HS-5 (cell line): ENCODE data around the gene LEO1.
A peak's percentile ranks its signal among the peaks of the same experiment; 100 is the strongest.
"Not testable (repeated sequence)": the region's sequence is repeated elsewhere in the genome, so short reads cannot be mapped to it uniquely, and the experiment has no call there.

ENCODE experiments used
- DNase-seq: peaks from one replicate; pipeline ENCODE4 v3.0.0-alpha.2; 2012; ENCODE audit warnings: low read depth

The LEO1 gene

GRCh38 chr15:52003710-52004109 lies 32.1 kb upstream of the LEO1 start:
- DNase-seq: no peak

DNA sequence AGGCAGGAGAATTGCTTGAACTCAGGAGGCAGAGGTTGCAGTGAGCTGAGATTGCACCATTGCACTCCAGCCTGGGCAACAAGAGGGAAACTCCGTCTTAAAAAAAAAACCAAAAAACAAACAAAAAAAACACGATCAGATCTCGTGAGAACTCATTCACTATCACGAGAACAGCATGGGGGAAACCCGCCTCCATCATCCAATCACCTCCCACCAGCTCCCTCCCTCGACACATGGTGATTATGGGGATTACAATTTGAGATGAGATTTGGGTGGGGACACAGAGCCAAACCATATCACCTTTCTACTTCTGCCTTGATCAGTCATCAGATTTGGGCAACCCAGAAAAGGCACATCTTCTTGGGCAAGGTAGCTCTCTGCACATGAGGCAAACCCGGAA lies 31.5 kb upstream of the LEO1 start:
- not testable (repeated sequence) for DNase-seq

GRCh38 chr15:52002351-52002750 lies 30.8 kb upstream of the LEO1 start:
- no peak for DNase-seq

DNA sequence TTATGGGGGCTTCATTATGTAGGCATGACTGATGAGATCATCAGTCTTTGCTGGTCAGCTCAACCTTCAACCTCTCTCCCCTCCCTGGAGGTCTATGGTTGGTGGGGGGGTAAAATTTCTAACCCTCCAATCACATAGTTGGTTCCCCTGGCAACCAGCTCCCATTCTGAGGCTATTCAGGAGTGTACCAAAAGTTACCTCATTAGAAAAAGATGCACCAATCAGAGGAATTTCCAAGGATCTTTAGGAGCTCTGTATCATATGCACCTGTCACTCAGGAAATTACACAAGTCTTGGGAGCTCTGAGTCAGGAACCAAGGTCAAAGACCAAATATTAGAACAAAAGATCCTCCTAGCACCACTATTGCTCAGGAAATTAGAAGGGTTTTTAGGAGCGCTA lies 21.4 kb upstream of the LEO1 start:
- DNase-seq: no peak

- no peak for DNase-seq
Measured at GRCh38 chr15:51991141-51991540, 19.6 kb upstream of the LEO1 start.

GRCh38 chr15:51982770-51983103 lies 11.2 kb upstream of the LEO1 start:
- no peak for DNase-seq

DNA sequence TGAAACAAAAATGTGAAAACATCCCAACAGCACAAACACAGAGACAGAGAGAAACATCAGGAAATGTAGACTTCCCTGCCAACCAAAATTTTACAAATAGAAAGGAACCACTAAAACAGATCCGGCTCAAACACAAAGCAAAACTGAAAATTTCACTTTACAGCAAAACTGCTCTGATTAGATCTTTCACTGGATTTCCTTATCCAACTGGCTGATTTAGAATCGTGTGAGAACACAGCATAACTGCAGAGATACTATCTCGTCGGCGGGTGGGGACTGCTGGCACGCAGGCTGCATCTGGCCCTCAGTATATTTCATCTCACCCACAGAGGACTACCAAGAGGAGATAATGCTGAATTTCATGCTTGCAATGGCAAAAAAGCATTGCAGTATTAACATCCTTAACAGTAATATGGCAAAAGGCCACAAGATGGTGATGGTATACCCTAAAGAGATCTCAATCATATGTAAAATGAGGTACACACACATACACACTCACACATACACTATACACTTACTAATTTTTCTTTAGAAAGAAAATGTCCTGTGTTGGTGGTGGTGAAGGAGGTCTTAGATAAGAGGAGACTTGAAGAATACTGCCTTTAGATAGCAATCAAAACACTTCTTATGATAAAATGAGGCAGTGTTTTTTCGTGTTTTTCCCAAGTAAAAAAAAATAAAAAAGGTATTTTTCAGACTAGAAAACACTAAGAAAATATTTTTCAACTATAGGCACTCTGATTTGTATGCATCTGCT lies 10.6 kb upstream of the LEO1 start:
- DNase-seq: peak; percentile 65

DNA sequence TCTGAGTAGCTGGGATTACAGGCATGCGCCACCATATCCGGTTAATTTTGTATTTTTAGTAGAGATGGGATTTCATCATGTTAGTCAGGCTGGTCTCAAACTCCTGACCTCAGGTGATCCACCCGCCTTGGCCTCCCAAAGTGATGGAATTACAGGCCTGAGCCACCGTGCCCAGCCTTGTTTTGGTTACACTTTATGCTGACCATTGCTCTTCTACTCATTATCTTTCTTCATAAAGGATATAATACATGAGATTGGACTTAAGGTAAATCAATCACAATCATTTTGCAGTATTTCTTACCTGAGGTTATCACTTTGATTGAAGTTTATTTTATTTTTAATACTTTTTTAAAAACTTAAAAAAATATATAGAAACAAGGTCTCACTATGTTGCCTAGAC lies 2.2 kb upstream of the LEO1 start:
- no peak for DNase-seq

DNA sequence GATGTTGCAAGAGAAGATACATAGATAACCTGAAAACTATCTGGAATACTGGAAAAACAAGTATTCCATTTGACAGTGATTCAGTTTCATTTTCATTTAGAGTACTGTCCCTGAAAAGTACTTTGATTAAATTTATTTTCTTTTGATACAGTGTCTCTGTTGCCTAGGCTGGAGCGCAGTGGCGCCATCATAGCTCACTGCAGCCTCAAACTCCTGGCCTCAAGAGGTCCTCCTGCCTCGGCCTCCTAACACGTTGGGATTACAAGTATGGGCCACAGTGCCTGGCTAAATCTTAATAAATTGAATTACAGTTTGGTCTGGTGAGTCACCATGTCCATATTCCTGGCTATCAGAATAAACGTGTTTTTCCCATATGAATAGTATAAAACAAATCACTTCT lies 1.6 kb upstream of the LEO1 start:
- no peak for DNase-seq

GRCh38 chr15:51971032-51971374 lies 575 bp downstream of the LEO1 start:
- no peak for DNase-seq

DNA sequence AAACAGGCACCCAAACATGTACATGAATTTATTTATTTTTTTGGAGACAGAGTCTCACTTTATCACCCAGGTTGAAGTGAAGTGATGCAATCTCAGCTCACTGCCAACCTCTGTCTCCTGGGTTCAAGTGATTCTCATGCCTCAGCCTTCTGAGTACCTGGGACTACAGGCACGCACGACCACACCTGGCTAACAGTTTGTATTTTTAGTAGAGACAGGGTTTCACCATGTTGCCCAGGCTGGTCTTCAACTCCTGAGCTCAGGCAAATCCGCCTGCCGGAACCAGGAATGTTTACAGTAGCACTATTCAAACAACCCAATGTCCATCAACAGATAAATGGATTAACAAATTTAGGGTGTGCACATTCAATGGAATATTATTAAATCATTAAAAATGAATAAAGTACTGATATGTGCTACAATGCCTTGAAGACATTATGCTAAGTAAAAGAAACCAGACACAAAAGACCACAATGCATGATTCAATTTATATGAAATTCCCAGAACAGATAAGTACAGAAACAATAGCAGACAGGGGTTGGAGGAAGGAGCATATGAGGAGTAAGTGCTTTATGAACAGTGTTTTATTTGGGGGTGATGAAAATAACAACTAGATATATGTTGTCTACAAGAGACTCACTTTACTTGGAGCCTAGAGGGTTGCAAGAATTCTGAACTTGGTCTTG lies 1.3 kb downstream of the LEO1 start:
- no peak for DNase-seq

GRCh38 chr15:51969728-51970127 lies 1.9 kb downstream of the LEO1 start:
- DNase-seq: no peak

GRCh38 chr15:51967583-51967982 lies 4.0 kb downstream of the LEO1 start:
- no peak for DNase-seq

DNA sequence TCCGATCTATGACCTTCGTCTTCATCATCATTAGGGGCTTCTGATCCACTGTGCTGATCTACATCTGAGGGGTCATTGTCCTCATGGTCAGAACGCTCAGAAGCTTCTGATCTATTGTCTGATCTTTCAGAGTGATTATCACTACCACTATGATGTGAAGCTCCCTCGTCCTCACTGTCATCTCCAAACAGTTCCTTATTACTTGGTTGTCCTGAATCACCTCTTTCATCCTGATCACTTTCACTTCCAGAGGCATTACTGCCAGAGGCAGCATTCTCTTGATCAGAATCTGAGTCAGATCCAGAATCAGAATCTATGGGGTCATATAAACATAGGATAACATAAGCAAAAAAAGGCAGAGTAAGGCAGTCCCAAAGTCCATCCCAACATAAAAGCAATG lies 5.4 kb downstream of the LEO1 start:
- DNase-seq: no peak

DNA sequence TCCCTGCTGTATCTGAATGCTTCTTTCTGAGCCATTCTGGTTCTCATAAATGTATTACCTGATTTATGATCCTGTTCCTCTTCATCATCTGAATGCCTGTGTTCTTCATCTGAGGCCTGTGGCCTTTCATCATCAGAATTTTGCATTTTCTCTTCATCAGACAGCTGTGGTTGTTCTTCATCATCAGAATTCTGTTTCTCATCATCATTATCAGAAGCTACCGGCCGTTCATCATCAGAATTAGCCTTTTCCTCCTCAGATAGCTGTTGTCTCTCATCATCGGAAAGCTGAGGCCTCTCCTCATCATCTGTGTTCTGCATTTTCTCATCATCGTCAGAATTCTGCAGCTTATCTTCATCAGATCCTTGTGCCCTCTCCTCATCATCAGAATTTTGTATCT lies 5.9 kb downstream of the LEO1 start:
- no peak for DNase-seq

GRCh38 chr15:51955504-51955903 lies 16.1 kb downstream of the LEO1 start:
- DNase-seq: no peak

- DNase-seq: no peak
Measured at GRCh38 chr15:51952805-51953204, 18.8 kb downstream of the LEO1 start.

- DNase-seq: no peak
Measured at GRCh38 chr15:51947124-51947523, 24.5 kb downstream of the LEO1 start.

DNA sequence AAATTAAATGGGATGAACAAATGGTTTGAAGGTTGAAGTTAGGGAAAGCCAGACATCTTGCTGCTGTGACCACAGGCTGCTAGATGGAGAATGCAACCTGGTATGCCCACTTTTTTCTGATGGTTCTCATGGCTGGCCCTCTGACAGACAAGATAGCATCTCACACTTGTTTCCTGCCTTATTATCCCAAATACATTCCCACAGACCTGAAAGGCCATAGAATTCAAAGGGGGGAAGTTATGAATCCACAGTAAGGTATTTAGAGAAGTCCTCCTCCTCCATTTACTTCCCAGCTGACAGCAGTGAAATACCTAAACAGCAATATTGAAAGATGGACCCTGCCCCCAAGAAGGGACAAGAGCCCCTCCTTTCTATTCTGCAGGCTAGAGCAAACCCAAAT lies 32.4 kb downstream of the LEO1 start:
- no peak for DNase-seq

- no peak for DNase-seq
Measured at GRCh38 chr15:51938286-51938685, 33.3 kb downstream of the LEO1 start.

DNA sequence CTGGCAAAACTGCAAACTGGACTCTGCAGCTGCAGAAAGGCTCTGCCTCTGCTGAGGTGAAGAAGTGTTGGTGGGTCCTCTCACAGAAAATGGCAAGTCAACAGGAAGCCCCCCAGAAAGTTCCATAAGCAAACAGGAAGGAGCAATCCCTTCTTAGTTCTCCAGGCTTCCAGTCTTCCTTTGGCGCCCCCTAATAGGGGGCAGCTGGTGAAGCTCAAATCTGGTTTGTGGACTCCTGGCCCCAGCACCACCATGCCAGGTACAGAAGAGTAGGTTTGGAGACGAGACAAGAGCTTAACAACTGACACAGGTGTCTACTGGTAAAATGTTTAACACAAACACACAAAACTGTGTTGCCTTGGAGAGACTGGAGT lies 35.5 kb downstream of the LEO1 start:
- DNase-seq: no peak

DNA sequence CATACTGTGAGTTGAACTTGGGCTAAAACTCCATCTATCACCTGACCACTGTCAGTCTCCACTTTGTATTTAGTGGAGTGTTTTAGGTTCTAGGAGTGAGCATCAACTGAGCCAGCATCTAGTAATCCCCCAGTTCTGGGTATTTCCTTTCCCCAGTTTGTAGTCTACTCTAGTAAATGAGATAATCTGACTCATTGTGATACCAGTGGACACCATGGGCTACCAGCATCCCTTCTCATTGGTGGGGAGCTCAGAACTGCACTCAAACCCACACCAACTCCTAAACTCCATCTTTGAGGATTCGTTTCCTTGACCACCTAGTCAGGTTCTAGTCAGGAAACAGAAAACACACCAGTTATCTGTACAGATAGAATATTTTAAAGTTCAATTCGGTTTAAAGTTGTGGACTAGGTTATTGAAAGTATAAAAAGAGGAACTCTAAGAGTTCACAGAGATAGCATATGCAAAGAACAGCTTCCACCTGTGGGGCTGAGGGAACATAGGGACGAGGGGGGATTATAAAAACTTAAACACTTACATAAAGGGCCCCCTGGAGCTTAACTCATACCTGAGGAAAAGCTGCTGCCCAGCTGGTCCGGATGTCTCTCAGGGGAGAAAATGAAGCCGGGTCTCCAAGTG lies 36.0 kb downstream of the LEO1 start:
- no peak for DNase-seq

DNA sequence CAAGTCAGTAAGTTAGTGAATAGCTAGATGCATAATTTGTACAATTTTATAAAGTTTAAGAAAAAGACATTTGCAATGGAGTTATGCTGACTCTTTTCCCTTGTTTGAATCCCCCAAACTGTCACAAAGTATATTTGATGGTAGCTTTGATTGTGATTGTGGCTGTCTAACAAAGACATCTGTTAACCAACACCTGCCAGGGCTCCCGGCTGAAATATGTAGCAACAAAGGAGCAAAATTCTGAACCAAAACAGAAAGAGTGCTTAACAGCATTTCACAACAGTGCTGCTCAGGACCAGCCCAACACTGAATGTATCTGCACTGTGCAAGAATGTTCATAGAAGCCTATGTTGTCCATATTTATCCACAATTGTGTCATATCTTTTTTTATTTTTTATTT lies 39.4 kb downstream of the LEO1 start:
- no peak for DNase-seq

- DNase-seq: no peak
Measured at GRCh38 chr15:51931638-51932037, 39.9 kb downstream of the LEO1 start.
